Measurements from ENCODE around the gene TRIM21.
A peak's percentile ranks its signal among the peaks of the same experiment; 100 is the strongest.
"Not testable (repeated sequence)": the region's sequence is repeated elsewhere in the genome, so short reads cannot be mapped to it uniquely, and the experiment has no call there.

The TRIM21 gene

DNA sequence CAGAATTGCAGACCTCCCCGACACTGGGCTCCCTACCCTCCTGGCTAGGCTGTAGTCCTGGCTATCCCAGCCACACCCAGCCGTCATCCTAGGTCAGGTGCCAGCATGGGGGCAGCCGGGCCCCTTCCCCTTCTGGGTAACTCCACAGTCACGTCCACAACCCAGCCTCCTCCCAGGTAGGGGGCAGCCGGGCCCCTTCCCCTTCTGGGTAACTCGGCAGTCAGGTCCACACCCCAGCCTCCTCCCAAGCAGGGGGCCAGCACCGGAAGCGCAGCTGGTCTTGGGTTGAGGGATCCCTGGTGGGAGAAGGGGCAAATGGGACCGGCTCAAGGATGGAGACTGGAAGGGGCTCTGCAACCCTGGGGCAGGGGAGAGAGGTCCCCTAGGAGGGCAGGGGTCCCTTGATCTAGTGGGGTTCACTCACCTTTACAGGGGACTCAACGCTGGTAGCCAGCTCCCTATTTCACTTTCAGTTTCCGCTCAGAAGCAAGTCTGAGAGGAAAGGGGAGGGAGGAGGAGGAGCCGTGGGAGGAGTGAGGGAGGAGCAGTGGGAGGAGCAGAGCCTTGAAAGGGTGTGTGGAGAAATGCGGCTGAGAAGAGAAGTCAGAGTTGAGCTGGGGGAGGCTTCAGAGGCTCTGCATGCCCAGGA lies at the start of gene TRIM21:
TRIM21 (minus strand) TSS at position 494 of the 649 bp plus-strand sequence. CDS start 3,293 bp downstream, outside the sequence.
- peaks cover 19 to 20% of the 10 kb centered on the region in 2 donors for H3K36me3 ChIP-seq (ENCODE audit: control insufficient read depth in 1 of 2, insufficient read depth in 2 of 2, low read length in 2 of 2)
- peak within 1 kb of the TSS; percentile 89 to 99 for H3K4me3 ChIP-seq (ENCODE audit: low read depth in 1 of 2, low read length in 2 of 2)
- peak within 1 kb of the TSS; percentile 93 to 96 for H3K9ac ChIP-seq (ENCODE audit: low read depth in 1 of 2, low read length in 2 of 2)
- peak within 1 kb of the TSS; percentile 74 for H3K27ac ChIP-seq (ENCODE audit: low read depth, low read length)
- peaks cover 5 to 6% of the 10 kb centered on the region in 2 donors for H3K4me1 ChIP-seq (ENCODE audit: control insufficient read depth in 1 of 2, insufficient read depth in 2 of 2, low read length in 2 of 2)
- no peaks in the 10 kb centered on the region for H3K9me3 ChIP-seq (ENCODE audit: control insufficient read depth in 1 of 2, low read length in 2 of 2)
- H3K27me3 ChIP-seq (ENCODE audit: control insufficient read depth in 1 of 2, insufficient read depth in 2 of 2, low read length in 2 of 2), result no peaks in the 10 kb centered on the region

DNA sequence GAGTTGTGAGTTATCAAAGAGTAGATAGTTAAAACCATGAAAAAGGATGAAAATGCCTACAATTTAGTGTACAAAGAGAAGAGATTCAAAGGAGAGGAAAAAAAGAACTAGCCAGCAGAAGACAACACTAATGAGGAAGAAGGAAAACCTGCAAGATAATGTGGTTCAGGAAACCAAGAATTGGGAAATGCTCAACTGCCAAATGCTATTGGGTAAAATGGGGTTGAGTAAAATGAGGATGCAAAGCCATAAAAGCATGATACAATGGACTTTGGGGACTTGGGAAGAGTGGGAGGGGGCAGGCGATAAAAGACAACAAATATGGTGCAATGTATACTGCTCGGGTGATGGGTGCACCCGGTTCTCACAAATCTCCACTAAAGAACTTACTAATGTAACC lies 48.0 kb upstream of the TRIM21 start:
- H3K9me3 ChIP-seq (ENCODE audit: control insufficient read depth in 1 of 2, low read length in 2 of 2), result no peaks in the 10 kb centered on the region
- peaks cover 0 to 4% of the 10 kb centered on the region in 2 donors for H3K4me1 ChIP-seq (ENCODE audit: control insufficient read depth in 1 of 2, insufficient read depth in 2 of 2, low read length in 2 of 2)
- H3K4me3 ChIP-seq (ENCODE audit: low read depth in 1 of 2, low read length in 2 of 2), result no peak overlapping the region
- H3K9ac ChIP-seq (ENCODE audit: low read depth in 1 of 2, low read length in 2 of 2), result no peak overlapping the region
- no peak overlapping the region for H3K27ac ChIP-seq (ENCODE audit: low read depth, low read length)
- no peaks in the 10 kb centered on the region for H3K36me3 ChIP-seq (ENCODE audit: control insufficient read depth in 1 of 2, insufficient read depth in 2 of 2, low read length in 2 of 2)
- no peaks in the 10 kb centered on the region for H3K27me3 ChIP-seq (ENCODE audit: control insufficient read depth in 1 of 2, insufficient read depth in 2 of 2, low read length in 2 of 2)

DNA sequence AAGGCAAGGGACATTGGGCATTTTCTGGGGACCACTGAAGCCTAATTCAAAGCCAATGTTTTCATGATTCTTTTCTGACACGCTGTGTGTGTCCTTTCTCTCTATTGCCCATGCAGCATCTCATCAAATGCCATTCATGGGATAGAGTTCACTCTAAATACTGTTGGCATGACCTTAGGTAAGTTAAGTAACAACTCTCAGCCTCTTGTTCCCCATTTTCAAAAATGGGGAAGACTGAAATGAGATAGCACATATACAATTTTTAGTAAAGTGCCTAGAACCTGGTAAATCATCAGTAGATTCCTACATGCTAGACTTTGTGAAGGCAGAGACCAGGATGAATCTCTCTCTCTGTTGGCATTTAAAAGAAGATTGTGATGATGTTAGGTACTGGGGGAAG lies 42.9 kb upstream of the TRIM21 start:
- H3K36me3 ChIP-seq (ENCODE audit: control insufficient read depth in 1 of 2, insufficient read depth in 2 of 2, low read length in 2 of 2), result no peaks in the 10 kb centered on the region
- H3K9me3 ChIP-seq (ENCODE audit: control insufficient read depth in 1 of 2, low read length in 2 of 2), result no peaks in the 10 kb centered on the region
- H3K9ac ChIP-seq (ENCODE audit: low read depth in 1 of 2, low read length in 2 of 2), result no peak overlapping the region
- no peaks in the 10 kb centered on the region for H3K4me1 ChIP-seq (ENCODE audit: control insufficient read depth in 1 of 2, insufficient read depth in 2 of 2, low read length in 2 of 2)
- H3K27me3 ChIP-seq (ENCODE audit: control insufficient read depth in 1 of 2, insufficient read depth in 2 of 2, low read length in 2 of 2), result no peaks in the 10 kb centered on the region
- H3K4me3 ChIP-seq (ENCODE audit: low read depth in 1 of 2, low read length in 2 of 2), result no peak overlapping the region
- no peak overlapping the region for H3K27ac ChIP-seq (ENCODE audit: low read depth, low read length)

DNA sequence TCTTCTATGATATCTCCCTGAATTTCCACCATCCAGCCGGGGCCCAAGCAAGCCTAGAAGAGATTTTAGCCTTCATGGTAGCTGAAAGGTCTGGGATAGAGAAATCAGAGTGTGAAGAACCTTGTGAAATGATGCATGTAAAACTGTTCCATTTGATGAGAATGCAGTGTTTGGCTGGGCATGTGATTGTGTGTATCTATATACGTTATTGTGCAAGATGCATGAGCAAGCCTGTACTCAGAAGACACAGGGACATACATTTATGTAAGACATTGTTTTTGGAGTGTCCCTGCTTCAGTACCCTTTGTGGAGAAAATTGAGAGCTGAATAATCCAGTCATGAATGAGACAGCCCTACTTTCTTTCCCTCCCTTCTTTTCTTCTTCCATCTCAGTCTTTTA lies 40.4 kb upstream of the TRIM21 start:
- H3K27me3 ChIP-seq (ENCODE audit: control insufficient read depth in 1 of 2, insufficient read depth in 2 of 2, low read length in 2 of 2), result no peaks in the 10 kb centered on the region
- no peaks in the 10 kb centered on the region for H3K36me3 ChIP-seq (ENCODE audit: control insufficient read depth in 1 of 2, insufficient read depth in 2 of 2, low read length in 2 of 2)
- no peaks in the 10 kb centered on the region for H3K9me3 ChIP-seq (ENCODE audit: control insufficient read depth in 1 of 2, low read length in 2 of 2)
- H3K27ac ChIP-seq (ENCODE audit: low read depth, low read length), result no peak overlapping the region
- H3K4me3 ChIP-seq (ENCODE audit: low read depth in 1 of 2, low read length in 2 of 2), result no peak overlapping the region
- no peaks in the 10 kb centered on the region for H3K4me1 ChIP-seq (ENCODE audit: control insufficient read depth in 1 of 2, insufficient read depth in 2 of 2, low read length in 2 of 2)
- H3K9ac ChIP-seq (ENCODE audit: low read depth in 1 of 2, low read length in 2 of 2), result no peak overlapping the region

DNA sequence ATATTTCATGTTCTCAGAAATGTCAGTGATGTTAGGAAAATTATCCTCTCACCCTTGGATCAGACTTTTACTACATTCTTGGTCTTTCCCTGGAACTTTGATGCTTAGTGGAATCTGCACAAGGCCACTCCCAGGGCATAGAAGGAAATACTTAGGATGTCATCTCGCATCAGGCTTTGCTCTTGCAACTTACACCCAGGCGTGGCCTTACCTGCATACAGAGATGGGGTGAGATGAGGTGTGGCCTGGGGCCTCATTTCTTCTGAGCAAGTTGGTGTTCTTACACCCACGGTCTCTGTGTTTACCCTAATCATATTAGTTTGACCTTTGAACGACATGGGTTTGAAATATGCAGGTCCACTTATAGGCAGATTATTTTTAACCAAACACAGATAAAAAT lies 36.5 kb upstream of the TRIM21 start:
- Histone ChIP-seq H3K4me1 (ENCODE audit: control insufficient read depth in 1 of 2, insufficient read depth in 2 of 2, low read length in 2 of 2) (no peaks in the 10 kb centered on the region), H3K9me3 (ENCODE audit: control insufficient read depth in 1 of 2, low read length in 2 of 2) (no peaks in the 10 kb centered on the region), H3K4me3 (ENCODE audit: low read depth in 1 of 2, low read length in 2 of 2) (no peak overlapping the region), H3K27ac (ENCODE audit: low read depth, low read length) (no peak overlapping the region), H3K36me3 (ENCODE audit: control insufficient read depth in 1 of 2, insufficient read depth in 2 of 2, low read length in 2 of 2) (no peaks in the 10 kb centered on the region), H3K9ac (ENCODE audit: low read depth in 1 of 2, low read length in 2 of 2) (no peak overlapping the region), H3K27me3 (ENCODE audit: control insufficient read depth in 1 of 2, insufficient read depth in 2 of 2, low read length in 2 of 2) (no peaks in the 10 kb centered on the region)

GRCh38 chr11:4418403-4418802 lies 24.9 kb upstream of the TRIM21 start:
- H3K9me3 ChIP-seq (ENCODE audit: control insufficient read depth in 1 of 2, low read length in 2 of 2), result no peaks in the 10 kb centered on the region

GRCh38 chr11:4416816-4417215 lies 23.3 kb upstream of the TRIM21 start:
- H3K4me1 ChIP-seq (ENCODE audit: control insufficient read depth in 1 of 2, insufficient read depth in 2 of 2, low read length in 2 of 2), result no peaks in the 10 kb centered on the region
- H3K27ac ChIP-seq (ENCODE audit: low read depth, low read length), result no peak overlapping the region
- no peak overlapping the region for H3K9ac ChIP-seq (ENCODE audit: low read depth in 1 of 2, low read length in 2 of 2)
- no peak overlapping the region for H3K4me3 ChIP-seq (ENCODE audit: low read depth in 1 of 2, low read length in 2 of 2)
- no peaks in the 10 kb centered on the region for H3K36me3 ChIP-seq (ENCODE audit: control insufficient read depth in 1 of 2, insufficient read depth in 2 of 2, low read length in 2 of 2)
- no peaks in the 10 kb centered on the region for H3K9me3 ChIP-seq (ENCODE audit: control insufficient read depth in 1 of 2, low read length in 2 of 2)
- no peaks in the 10 kb centered on the region for H3K27me3 ChIP-seq (ENCODE audit: control insufficient read depth in 1 of 2, insufficient read depth in 2 of 2, low read length in 2 of 2)

More at GRCh38 chr11:4418403-4418802, 24.9 kb upstream of the TRIM21 start:
- Histone ChIP-seq H3K4me1 (ENCODE audit: control insufficient read depth in 1 of 2, insufficient read depth in 2 of 2, low read length in 2 of 2) (no peaks in the 10 kb centered on the region), H3K27ac (ENCODE audit: low read depth, low read length) (no peak overlapping the region), H3K4me3 (ENCODE audit: low read depth in 1 of 2, low read length in 2 of 2) (no peak overlapping the region), H3K36me3 (ENCODE audit: control insufficient read depth in 1 of 2, insufficient read depth in 2 of 2, low read length in 2 of 2) (no peaks in the 10 kb centered on the region), H3K9ac (ENCODE audit: low read depth in 1 of 2, low read length in 2 of 2) (no peak overlapping the region), H3K27me3 (ENCODE audit: control insufficient read depth in 1 of 2, insufficient read depth in 2 of 2, low read length in 2 of 2) (no peaks in the 10 kb centered on the region)

- no peaks in the 10 kb centered on the region for H3K36me3 ChIP-seq (ENCODE audit: control insufficient read depth in 1 of 2, insufficient read depth in 2 of 2, low read length in 2 of 2)
- no peak overlapping the region for H3K9ac ChIP-seq (ENCODE audit: low read depth in 1 of 2, low read length in 2 of 2)
- no peak overlapping the region for H3K27ac ChIP-seq (ENCODE audit: low read depth, low read length)
- no peaks in the 10 kb centered on the region for H3K4me1 ChIP-seq (ENCODE audit: control insufficient read depth in 1 of 2, insufficient read depth in 2 of 2, low read length in 2 of 2)
- no peak overlapping the region for H3K4me3 ChIP-seq (ENCODE audit: low read depth in 1 of 2, low read length in 2 of 2)
- no peaks in the 10 kb centered on the region for H3K9me3 ChIP-seq (ENCODE audit: control insufficient read depth in 1 of 2, low read length in 2 of 2)
- no peaks in the 10 kb centered on the region for H3K27me3 ChIP-seq (ENCODE audit: control insufficient read depth in 1 of 2, insufficient read depth in 2 of 2, low read length in 2 of 2)
These were observed 22.8 kb upstream of the TRIM21 start for GRCh38 chr11:4416306-4416705.

DNA sequence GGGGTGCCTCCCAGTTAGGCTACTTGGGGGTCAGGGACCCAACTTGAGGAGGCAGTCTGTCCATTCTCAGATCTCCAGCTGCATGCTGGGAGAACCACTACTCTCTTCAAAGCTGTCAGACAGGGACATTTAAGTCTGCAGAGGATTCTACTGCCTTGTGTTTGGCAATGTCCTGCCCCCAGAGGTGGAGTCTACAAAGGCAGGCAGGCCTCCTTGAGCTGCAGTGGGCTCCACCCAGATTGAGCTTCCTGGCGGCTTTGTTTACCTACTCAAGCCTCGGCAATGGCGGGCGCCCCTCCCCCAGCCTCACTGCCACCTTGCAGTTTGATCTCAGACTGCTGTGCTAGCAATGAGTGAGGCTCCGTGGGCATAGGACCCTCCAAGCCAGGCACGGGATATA lies 12.7 kb upstream of the TRIM21 start:
- H3K27me3 ChIP-seq (ENCODE audit: control insufficient read depth in 1 of 2, insufficient read depth in 2 of 2, low read length in 2 of 2); H3K9me3 ChIP-seq (ENCODE audit: control insufficient read depth in 1 of 2, low read length in 2 of 2): not testable (repeated sequence)

DNA sequence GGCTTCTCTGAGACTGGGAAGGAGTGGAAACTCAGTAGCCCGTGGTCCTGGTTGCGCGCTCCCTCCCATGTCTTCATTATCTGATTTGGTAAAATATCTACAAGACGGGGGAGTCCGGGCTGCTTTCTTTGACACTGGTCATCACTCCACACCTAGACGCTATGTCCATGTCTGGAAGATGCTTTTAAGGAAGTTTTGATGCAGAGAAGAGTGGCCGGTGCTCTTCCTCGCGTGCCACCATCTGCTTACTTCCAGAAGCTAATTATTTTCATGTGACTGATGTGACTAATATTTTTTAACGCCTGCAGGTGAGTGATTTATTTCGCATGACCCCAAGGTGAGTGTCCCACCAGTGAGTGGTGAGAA lies 339 bp upstream of the TRIM21 start:
- H3K9ac ChIP-seq (ENCODE audit: low read depth in 1 of 2, low read length in 2 of 2), result peak overlapping the region in 1 of 2 donors; percentile 96
- H3K4me3 ChIP-seq (ENCODE audit: low read depth in 1 of 2, low read length in 2 of 2), result peak overlapping the region; percentile 89 to 99
- H3K36me3 ChIP-seq (ENCODE audit: control insufficient read depth in 1 of 2, insufficient read depth in 2 of 2, low read length in 2 of 2), result peaks cover 14 to 15% of the 10 kb centered on the region in 2 donors
- H3K4me1 ChIP-seq (ENCODE audit: control insufficient read depth in 1 of 2, insufficient read depth in 2 of 2, low read length in 2 of 2), result peaks cover 5 to 6% of the 10 kb centered on the region in 2 donors
- no peak overlapping the region for H3K27ac ChIP-seq (ENCODE audit: low read depth, low read length)
- H3K9me3 ChIP-seq (ENCODE audit: control insufficient read depth in 1 of 2, low read length in 2 of 2), result no peaks in the 10 kb centered on the region
- H3K27me3 ChIP-seq (ENCODE audit: control insufficient read depth in 1 of 2, insufficient read depth in 2 of 2, low read length in 2 of 2), result no peaks in the 10 kb centered on the region

More for the DNA sequence above, 12.7 kb upstream of the TRIM21 start:
- not testable (repeated sequence) for H3K4me3 ChIP-seq (ENCODE audit: low read depth in 1 of 2, low read length in 2 of 2); H3K9ac ChIP-seq (ENCODE audit: low read depth in 1 of 2, low read length in 2 of 2); H3K4me1 ChIP-seq (ENCODE audit: control insufficient read depth in 1 of 2, insufficient read depth in 2 of 2, low read length in 2 of 2); H3K27ac ChIP-seq (ENCODE audit: low read depth, low read length); H3K36me3 ChIP-seq (ENCODE audit: control insufficient read depth in 1 of 2, insufficient read depth in 2 of 2, low read length in 2 of 2)

Measured in duodenal mucosa (tissue), 2 donors.